Activated CD4-positive, alpha-beta T cell treated with anti-CD3 and anti-CD28 coated beads for 36 hours (primary cell): Measurements from ENCODE around the gene STEAP1. TPM values are rescaled to one million over a fixed set of nuclear protein-coding genes. Genes with fewer than 3 reads are reported as not detected.

Experiments
- ATAC-seq: fragments of 200-7000 bp; cut with Tn5 transposase; one replicate; pipeline ENCODE4 v1.10.0; 2021; ENCODE audit warnings: mild to moderate bottlenecking, moderate library complexity
- CTCF ChIA-PET: fragments of 350-600 bp; sonication (Branson Sonifier 250); formaldehyde crosslinking; loops from one replicate; lab custom pipeline; 2021; ENCODE audit warnings: antibody characterized with exemption; lab: Charles Lee
- POLR2A ChIA-PET: fragments of 350-600 bp; sonication (Branson Sonifier 250); formaldehyde crosslinking; loops from one replicate; lab custom pipeline; 2021; ENCODE audit warnings: antibody characterized with exemption, inconsistent platforms; lab: Charles Lee
- DNase-seq: peaks from one replicate; pipeline ENCODE4 v3.0.0-alpha.2; 2020
- H3K27ac Mint-ChIP-seq: one replicate; pipeline ENCODE4 v1.8.0; 2021; ENCODE audit warnings: mixed read lengths
- H3K27me3 Mint-ChIP-seq: one replicate; pipeline ENCODE4 v1.8.0; 2021; ENCODE audit warnings: mixed read lengths
- H3K36me3 Mint-ChIP-seq: one replicate; pipeline ENCODE4 v1.8.0; 2021; ENCODE audit warnings: low read depth, mixed read lengths
- H3K4me1 Mint-ChIP-seq: one replicate; pipeline ENCODE4 v1.8.0; 2021; ENCODE audit warnings: mixed read lengths
- H3K4me3 Mint-ChIP-seq: one replicate; pipeline ENCODE4 v1.8.0; 2021; ENCODE audit warnings: mild to moderate bottlenecking, moderate library complexity, mixed read lengths
- H3K9me3 Mint-ChIP-seq: one replicate; pipeline ENCODE4 v1.8.0; 2021; ENCODE audit warnings: low read depth, mixed read lengths
- intact Hi-C, 2 experiments: fragments of 100-400 bp; cut with DNase I in 1 of 2; cut with micrococcal nuclease in 1 of 2; formaldehyde crosslinking; loops; one replicate each; pipeline versions ENCODE4 v1.14.2 to v1.15.1; 2022 to 2024; cut with DNase I, micrococcal nuclease
- total RNA-seq, 2 experiments: library from RNA; stranded (reverse); gene quantifications; one replicate each; pipeline ENCODE4 v1.2.3, GENCODE V29; 2021

The STEAP1 gene
- total RNA-seq, 2 experiments from 2014 or later = 0.32 to 0.69 TPM

- no peak for ATAC-seq
- Mint-ChIP-seq H3K36me3 (no peaks in the 10 kb centered on the region), H3K27me3 (peaks cover 28% of the 10 kb centered on the region), H3K9me3 (peaks cover 3% of the 10 kb centered on the region), H3K4me1 (peaks cover 5% of the 10 kb centered on the region), H3K4me3 (no peak overlapping the region), H3K27ac (no peak overlapping the region)
- CTCF ChIA-PET = no interaction called here
- POLR2A ChIA-PET = no interaction called here
- intact Hi-C loops = no loop called here
- no peak for DNase-seq
Measured at GRCh38 chr7:90213521-90213920, 59.3 kb downstream of the STEAP1 start.

Other genes with a start within 250 kb of the STEAP1 start
- not detected for gene STEAP2, start 57.3 kb downstream of the STEAP1 start, total RNA-seq
- gene CFAP69, start 90.7 kb downstream of the STEAP1 start, total RNA-seq = under 1 TPM; 0.25 to 0.70 TPM
- gene FAM237B, start 166.8 kb downstream of the STEAP1 start, total RNA-seq = not detected
- gene GTPBP10, start 192.2 kb downstream of the STEAP1 start, total RNA-seq = 10 to 100 TPM; 40.8 to 42.5 TPM
- gene CLDN12, start 249.0 kb downstream of the STEAP1 start, total RNA-seq = 1 to 10 TPM; 5.4 to 5.8 TPM